ENCODE measurements around the gene CHDH.

DNA sequence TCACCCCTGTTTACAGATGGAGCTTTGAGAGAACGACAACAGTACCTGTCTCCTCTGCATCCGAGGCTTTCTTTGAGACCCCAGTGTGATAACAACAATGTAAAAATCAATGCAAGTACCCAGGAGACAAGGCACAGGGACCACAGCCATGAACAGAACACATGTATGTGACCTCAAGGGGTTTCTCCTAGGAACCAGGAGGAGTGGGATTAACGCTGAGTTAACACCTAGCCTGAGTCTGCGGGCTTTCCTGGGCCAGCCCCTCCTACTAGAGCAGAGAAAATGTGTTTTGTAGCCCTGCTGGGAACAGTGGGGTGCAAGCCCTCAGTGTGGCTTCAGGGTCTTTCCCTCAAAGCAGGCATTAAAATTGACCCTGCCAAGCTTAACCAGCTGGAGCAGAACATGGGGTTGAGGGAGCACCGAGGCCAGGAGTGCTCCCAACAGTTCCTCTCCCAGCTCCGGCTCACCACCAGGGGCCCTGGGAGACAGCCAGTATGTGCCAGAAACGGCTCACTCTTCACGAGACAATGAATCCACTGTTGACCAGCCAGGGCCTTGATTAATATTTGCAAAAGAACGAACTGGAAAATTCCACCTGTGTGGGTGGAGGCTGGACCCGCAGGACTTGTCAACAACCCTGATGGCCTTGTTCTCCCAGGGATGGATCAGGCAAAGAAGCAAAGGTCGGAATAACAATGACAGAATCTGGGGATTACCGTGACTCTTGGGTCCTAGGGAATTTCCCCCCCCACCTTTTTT lies 3.6 kb downstream of the CHDH start:
- TF ChIP-seq RAD21 (IDR thresholded peaks at IDR 0.05; ENCODE audit: low read depth) (no peak), TEAD4 (IDR thresholded peaks at IDR 0.05) (no peak), CREB1 (IDR thresholded peaks at IDR 0.05; ENCODE audit: low read depth) (no peak), EGR1 (IDR thresholded peaks at IDR 0.05) (peak; percentile 63; the same call in 1 of the 2 replicates)
- TF ChIP-seq, protein P1, sequence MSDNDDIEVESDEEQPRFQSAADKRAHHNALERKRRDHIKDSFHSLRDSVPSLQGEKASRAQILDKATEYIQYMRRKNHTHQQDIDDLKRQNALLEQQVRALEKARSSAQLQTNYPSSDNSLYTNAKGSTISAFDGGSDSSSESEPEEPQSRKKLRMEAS (IDR thresholded peaks at IDR 0.05) = peak; percentile 31; the same call in 1 of the 2 replicates
